GF-D8 (cell line): ENCODE results near the gene LRMDA.

Experiments
- DNase-seq: peaks from one replicate; lab custom pipeline; 2025; lab: John Stamatoyannopoulos, UW

LRMDA gene

DNA sequence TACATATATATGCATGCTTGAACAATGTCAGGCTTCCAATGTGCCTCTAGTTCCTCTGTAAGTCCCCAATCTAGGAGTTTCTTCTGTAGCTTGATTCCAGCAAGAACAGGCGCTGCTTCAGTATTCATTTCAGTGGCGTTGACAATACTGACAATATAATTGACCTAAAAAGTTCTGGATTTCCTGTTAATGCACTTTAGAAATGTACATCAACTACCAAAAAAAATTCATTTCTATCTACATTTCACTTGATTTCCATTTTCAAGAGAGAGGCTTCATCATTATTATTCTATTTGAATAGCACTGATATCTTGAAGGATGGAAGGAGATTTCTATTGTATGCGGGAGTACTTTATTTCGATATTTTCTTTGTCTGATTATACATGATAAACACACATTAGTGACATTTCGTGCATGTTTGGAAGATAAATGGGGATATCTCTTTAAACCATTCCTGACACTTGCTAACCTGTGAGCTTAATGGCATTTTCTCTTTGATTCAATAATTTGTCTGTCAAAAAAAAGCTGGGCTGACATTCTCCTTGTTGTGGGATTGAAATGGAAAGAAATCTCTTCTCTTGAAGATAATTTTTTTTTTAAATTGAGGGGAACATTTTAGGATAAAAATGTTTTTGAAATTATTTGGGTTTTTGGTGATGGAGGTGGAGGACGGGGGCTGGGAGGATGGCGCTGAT is 568.2 kb downstream of the LRMDA start:
- DNase-seq, result no peak

DNA sequence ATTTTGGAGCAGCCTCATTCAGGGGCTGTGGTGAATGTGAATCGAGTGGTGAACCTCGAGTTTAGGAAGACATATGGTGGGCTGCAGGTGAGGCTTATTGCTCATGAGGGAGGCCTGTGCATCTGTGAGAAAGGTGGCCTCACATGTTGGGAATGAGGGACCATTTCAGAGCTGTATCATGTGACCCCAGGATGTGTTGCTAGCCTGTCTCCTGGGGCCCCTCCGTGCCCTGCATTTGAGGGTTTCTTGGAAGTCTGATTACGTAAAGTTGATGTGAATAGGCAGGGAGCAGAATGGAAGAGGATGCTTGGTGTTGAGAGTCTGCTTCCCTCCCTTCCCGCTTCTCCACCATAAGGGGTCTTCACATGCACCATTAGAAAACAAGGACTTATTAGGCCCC is 569.1 kb downstream of the LRMDA start:
- no peak for DNase-seq

DNA sequence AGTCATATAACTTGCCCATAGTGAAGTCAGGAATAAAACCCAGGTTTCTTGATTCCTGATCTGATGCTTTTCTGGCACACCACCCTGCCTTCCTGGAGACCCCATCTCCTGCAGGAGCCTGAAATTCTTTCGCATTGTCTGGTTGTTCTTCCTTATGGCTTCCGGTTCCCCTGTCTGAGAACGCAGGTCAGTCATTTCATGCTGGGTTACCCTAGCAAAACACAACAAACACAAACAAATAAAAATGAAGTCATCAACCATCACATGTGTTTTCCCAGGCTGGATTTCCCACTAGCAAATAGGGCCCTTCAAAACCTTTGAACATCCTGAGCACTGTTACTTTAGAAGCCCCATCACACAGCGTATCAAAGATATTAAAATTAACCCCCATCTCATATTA is 569.6 kb downstream of the LRMDA start:
- no peak for DNase-seq

DNA sequence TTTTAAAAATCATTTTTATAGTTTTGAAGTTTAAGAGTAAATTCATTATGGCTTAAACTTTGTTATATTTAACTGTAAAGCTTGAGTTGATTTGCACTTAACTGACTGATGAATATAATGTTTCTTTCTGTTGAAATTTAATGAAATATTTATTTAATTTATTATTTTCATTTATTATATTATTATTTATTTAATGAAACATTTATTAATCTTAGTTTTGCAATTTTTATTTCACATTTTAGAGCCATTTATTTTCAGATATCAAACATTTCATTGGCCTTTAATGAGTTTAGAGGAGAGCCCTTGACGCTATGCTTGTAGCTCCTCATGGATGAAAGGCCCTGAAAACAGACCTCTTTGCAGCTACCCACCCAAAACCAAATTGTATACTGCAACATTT is 570.0 kb downstream of the LRMDA start:
- DNase-seq, result no peak

DNA sequence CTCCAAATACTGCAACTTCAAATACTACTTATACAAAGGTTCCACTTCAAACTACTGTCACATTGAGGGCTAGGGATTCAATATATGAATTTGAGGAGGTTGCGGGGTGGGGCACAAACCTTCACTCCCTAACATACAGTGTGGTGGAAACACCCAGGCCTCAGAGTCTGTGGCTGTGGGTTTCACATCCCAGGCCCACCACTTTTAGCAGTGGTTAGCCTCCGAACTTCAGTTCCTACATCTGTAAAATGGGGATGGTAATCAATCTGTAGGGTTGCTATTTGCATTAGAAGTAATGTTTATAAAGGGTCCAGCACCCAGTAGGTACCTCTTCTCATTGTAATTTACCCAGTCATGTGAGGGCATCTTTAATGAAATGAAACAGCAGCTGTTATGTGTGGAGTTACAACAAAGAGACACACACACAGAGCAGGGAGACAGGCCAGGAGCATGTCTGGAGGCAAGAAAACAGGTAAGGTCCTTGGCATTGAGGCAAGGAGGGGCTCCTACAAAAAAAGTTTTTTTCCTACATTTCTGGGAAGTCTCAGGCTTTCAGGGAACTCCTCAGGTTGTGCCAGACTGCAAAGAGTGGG is 570.9 kb downstream of the LRMDA start:
- DNase-seq, result no peak

DNA sequence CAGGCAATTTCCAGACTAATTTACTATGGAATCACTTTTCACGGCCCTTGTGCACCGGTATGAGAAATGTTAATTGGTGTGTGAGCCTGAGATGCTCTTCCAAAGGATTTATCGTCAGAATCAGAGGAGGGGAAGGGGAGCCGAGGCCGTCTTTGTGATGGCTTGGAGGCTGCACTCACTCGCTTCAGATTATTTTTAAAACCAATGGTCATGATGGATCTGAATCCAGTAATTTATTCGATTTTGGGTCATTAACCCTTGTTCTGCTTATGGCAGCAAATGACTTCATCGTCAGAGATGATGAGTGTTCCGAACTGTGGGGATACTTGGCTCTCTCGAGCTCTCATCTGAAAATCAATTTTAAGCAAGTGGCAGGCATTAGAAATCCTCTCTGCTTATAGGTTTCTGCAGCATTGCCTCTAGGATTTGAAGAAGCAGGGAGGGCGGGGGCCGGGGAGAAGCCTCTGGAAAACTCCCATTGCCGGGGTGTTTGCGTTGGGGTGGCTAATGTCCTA is 576.3 kb downstream of the LRMDA start:
- DNase-seq, result no peak

DNA sequence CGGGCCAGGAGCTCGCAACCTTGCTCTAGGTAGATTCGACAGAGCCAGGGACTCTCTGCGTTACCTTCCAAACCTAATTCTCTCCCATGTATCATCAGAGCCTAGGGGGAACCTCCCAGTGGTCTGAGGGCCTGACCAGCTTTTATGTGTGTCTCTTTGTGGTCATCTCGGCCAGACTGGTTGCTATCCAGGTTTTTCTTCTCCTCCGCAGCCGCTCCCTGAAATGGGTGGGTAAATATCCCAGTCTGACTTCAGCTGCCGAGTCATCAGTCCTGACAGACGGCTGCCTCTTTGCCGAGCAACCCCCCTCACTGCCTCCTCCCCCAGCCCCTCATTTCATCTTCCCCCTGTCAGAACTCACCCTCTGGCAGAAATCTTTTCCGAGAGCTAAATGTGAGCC is 578.1 kb downstream of the LRMDA start:
- DNase-seq, result no peak

DNA sequence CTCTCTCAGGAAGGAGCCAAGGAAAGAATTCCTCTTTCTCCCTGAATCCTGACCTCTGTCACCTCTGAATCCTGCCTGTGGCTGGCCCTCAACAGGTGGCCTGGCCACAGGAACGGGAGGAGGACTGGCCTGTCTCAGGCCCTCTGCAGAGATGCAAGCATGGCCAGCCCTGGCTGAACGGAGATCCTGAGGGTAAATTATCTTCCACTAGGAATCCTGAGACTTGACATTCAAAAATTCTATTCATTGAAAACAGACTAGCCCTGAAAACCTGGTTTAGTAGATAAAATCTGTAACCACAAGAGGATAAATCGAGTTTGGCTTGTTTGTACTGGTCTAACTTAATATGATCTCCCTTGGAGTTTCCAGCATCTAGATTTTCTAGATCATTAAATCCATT is 579.3 kb downstream of the LRMDA start:
- DNase-seq, result no peak

DNA sequence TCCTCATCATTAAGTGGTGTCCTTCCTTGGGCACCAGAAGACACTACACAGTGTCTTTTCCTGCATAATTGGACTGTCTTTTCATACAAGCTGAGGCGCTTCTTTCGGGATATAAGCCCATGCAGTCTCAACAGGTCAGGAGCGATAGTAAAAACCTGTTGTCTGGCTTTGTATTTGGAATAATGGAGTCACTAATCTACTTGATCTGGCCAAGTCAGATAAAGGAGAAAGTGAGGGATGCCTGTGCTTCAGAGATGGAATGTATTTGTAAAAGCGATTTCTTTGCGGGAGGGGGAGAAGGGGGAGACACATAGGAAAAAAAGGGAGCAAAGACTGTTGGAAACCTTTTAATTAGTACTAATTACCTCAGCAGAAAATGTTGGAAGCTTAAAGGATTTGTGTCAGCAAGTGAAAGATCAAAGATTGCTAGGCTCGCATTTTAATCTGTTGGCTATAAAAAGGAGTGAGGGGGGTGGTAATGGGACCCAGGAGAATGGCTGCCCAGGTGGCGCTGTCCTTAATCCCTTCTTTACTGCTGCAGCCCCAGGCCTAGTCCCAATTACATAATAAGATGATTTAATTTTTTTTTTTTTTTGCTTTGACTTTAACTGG is 581.4 kb downstream of the LRMDA start:
- no peak for DNase-seq

DNA sequence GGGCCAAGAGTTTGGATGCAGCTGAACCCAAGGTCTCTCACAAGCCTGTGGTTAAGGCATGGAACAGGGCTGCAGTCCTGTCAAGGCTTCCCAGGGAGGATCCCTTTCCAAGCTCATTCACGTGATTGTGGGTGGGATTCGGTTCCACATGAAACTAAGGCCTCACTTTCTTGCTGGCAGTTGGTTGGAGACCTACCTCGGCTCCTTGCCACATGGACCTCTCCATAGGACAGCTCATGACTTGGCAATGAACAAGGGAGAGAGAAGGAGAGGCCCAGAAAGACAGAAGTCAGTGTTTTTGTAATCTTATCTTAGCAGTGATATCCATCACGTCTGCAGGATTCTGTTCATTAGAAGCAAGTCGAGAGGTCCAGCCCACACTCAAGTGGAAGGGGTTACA is 583.8 kb downstream of the LRMDA start:
- no peak for DNase-seq

DNA sequence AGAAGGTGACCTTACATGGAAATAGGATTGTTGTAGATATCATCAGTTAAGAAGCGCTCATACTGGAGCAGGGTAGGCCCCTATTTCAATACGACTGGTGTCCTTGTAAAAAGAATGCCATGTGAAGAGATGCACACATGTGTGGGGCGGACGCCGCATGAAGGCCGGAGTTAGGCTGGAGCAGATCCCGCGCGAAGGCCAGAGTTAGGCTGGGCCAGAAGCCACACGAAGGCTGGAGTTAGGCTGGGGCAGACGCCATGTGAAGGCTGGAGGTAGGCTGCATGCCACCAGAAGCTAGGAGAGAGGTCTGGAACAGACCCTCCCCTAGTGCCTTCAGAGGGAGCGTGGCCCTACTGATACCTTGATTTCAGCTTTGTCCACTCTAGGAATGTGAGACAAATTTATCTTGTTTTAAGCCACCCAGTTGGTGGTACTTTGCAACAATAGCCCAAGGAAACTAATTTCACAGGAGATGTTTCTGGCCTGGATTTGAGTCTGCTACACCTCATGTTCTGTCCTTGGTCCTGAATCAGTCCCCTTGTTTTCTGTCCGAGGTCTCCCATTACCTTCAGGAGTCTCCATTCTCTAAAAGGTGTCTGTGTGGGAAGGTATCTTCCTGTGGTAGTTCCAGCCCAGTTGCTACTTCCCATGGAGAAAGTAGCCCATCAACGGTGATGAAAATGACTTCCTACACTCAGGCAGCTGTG is 585.8 kb downstream of the LRMDA start:
- no peak for DNase-seq

DNA sequence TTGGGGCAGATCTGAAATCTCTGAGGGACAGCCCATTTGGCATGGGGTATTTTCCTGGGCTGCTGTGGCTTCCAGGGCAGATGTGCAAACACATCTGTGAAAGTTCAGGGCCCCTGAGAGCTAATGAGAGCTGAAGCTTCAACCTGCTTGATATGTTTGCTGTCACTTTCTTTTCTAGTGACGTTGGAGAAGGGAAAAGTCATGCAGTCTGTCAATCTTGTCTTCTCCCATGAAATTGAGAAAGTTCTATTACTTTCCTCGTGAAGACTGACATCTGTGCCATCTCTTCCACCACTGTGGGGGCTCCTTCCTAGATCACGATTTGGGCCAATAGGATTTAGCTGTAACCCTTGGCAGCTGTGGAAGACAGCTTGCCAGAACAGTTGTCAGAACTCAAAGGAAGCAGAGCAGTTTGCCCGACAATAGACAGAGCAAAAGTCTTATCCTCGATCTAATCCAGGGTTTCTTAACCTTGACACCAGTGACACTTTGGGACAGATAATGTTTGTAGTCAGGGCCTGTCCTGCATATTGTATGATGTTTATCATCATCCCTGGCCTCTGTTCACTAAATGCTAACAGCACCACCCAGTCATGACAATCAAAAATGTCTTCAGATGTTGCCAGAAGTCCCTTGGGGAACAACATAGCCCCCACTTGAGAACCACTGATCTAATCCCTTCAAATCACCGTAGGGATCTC is 586.5 kb downstream of the LRMDA start:
- no peak for DNase-seq

DNA sequence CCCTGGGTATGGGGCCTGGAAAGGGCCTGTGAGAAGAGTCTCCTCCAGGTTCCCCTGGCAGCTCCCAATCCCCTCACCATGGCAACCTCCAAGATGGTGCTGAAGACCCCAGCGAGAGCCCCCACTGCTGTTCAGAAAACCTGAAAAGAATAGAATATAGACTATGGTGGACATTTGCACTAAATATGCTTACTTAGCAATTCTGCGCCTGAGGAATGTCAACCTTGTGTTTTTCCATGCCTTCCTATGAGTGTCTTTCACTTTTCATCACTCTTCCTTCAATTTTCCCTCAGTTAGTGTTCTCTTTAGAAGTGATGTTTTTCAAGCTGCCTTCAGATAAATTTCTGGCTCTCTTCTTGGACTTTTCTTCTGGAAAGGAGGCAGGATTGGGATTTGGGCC is 589.2 kb downstream of the LRMDA start:
- no peak for DNase-seq

DNA sequence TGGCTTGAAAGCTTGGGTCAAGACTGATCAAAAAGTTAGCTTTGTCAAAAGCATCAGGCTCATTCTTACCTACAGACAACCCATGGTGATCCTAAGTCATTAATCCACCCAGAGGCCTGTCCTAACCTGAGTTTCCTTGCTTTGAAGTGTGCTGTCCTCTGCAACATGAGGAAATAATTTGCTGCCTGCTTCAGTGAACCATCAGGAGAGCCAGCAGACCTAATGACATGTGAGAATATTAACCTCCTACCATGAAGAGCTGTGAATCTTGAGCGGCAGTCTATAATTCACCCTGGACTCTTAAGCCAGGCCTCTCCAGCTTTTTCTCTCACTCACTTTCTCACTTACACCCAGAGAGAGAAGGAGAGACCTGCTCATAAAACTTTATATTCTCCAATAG is 590.0 kb downstream of the LRMDA start:
- no peak for DNase-seq

DNA sequence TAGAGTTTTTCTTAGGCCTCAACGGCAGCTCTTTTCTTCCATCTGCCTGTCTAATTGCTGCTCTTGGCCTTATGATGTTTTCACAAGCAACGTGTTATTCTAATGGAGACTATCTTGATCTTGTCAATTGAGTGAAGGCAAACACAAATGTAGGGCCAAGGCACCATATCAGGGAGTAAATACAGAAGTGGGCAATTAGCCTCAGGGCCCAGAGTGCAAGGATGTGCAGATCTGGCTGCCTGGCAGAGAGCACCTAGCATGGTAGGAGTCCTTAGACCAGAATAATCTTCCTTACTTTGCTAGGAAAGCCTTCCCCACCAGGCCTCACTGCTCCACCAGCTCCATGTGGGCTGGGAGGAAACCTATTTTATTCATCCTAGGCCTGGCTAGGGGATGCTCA is 590.9 kb downstream of the LRMDA start:
- DNase-seq, result no peak

DNA sequence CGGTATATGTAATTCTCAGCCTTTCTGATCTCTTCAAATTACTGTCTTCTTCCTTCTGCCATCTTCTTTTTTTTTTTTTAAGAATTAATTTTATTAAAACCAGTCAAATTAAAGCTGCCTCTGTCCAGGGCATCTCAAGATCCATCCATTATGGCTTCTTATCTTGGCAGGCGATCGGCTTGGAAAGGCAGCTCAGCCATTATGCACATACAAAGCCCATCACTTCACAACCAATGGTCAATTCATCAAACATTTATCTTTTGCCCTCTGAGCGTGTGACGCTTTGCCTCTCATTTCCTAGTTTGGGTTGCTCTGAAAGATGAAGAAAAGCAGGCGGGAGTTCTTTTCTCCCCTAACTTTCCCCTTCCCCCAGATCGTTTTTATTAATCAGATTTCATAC is 591.6 kb downstream of the LRMDA start:
- no peak for DNase-seq

DNA sequence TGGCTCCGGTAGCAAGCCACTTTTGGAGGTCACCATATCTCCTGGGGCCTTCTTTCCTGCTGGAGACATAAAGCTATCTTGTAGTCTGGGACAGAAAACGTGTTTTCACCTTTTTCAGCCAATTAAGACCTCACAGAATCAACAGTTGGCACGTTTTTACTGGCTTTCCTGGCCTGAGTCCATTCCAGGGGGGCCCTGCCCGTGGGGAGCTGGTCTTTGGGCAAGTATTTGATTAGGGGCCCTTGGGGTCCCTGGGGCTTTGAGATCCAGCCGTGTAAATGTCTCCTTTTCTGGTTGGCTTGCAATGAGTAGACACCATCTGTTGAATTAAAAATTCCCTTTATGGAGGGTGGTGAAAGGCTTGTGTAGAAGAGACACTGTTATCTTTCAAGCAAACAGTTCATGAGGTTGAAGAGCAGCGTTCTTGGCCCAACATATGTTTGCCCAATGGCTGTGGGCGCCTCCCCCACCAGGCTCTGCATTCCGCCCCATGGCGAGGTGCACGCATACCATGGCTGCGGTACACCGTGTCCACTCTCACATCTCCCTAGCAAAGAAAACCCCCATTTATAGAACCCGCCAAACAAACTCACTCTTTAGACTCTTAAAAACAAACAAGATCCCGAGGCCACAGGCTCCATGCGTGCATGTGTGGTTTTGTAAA is 593.2 kb downstream of the LRMDA start:
- no peak for DNase-seq

DNA sequence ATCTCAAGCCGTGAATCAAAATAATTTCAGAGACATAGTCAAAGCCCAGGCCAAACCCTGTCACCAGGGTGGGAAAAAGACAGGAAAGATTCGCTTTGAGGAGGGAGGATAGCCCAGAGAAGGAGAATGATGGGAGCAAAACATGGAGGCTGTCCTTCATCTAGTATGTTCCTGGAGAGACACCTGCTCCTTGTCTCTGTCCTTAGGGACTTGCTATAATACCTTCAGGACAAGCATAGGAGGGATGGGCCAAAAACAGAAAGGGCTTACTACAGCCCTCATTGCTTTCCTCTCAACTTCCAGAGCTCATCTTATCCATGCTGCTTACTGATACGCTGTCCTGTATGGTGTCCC is 593.7 kb downstream of the LRMDA start:
- DNase-seq, result no peak

DNA sequence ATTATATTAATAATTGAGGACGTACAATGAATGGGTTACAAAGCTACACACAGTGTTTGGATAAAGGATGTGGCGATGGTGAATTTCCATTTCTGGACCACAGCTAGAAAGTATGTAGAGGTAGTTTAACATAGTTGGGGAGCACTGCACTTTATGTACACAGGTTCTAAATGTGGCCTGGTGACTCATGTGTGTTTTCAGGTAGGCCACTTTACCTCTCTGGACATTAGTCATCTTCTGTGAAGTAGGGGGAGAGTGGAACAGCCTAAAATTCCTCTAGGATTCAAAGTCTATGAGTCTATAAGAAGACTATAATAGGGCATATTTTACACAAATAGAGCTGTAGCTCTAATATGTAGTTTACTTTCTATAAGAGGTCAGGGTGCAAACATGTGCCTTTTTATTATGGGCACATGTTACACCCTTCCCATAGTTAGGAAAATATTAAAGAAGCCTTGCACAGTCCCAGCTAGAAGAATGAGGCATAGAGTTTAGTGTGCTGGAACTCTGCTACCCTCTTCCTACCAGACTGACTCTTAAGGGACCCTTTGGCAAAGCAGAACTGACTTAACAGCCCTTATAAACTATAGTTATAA is 594.9 kb downstream of the LRMDA start:
- no peak for DNase-seq

DNA sequence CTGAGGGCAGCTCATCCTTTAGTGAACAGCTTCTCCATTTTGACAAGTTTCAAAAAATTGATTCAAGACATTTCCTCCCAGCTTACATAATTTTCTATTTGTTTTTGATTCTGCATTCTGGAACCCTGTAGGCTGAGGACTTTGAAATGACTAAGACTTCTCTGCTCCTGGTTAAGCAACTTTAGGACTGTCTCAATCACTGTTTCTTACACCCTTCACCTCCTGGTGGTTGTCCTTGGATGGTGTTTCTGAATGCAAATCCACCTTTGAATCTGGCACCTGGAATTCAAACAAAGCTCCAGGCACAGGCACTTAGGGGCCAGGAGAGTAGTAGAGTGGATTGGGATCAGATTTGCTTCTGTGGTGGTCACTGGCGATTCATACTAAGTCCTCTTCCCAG is 595.5 kb downstream of the LRMDA start:
- DNase-seq, result no peak

DNA sequence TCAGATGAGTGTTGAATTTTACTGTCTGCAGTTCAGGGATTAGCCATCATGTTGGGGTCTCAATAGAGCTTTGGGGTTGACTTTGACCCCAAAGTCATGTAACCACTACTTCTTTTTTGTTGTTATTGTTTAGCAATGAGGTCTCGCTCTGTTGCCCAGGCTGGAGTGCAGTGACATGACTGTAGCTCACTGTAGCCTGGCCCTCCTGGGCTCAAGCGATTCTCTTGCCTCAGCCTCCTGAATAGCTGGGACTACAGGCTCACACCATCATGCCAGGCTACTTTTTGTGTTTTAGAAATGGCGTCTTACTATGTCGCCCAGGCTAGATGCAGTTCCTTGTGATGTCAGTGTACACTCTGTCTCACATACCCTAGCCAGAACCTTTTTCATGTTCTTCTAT is 598.4 kb downstream of the LRMDA start:
- DNase-seq, result no peak

DNA sequence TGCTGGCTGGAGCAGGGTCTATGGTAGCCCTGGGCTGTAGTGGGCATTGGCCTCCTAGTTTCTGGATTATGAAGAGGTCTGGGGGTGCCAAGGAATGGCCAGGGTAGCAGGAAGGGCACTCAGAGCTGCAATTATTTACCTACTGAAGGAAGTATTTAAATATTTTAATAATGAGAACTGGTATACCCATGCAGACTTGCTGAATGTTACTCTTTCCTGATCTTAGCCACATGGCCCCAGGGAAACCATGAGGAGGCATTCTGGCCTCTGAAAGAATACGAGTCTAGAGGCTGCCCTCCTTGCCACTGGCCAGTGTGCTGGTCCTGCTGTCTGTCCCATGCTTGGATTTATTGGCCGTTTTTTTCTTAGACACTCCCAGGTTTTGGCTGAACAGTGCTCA is 599.7 kb downstream of the LRMDA start:
- DNase-seq, result no peak
